ENCODE measurements around the gene MACIR. TPM values are rescaled to one million over a fixed set of nuclear protein-coding genes. Genes with fewer than 3 reads are reported as not detected.
A peak's percentile ranks its signal among the peaks of the same experiment; 100 is the strongest.

Gene MACIR
- total and polyA plus RNA-seq, 12 donors, result 1.9 to 19.9 (median 6.4) TPM

DNA sequence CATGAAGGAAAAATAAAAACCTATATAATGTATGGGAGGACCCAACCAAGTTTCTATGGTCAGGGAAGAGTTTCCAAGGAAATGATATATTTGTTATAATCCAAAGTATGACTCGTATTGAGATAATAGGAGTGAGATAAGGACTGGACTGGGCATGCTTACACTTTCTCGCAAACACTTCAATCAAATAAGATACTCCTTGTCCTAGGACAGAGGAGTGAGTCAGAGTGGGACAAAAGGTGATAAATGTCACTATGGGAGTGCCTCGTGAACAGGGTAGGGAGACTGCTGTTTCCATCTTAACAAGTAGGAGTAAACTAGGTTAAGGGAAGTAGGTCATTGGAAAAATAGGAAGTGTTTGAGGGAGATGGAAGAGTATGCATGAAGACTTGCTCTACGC is 47.2 kb downstream of the MACIR start:
- no peak for TF ChIP-seq POLR2A (IDR thresholded peaks at IDR 0.05)
- TF ChIP-seq, protein P1, sequence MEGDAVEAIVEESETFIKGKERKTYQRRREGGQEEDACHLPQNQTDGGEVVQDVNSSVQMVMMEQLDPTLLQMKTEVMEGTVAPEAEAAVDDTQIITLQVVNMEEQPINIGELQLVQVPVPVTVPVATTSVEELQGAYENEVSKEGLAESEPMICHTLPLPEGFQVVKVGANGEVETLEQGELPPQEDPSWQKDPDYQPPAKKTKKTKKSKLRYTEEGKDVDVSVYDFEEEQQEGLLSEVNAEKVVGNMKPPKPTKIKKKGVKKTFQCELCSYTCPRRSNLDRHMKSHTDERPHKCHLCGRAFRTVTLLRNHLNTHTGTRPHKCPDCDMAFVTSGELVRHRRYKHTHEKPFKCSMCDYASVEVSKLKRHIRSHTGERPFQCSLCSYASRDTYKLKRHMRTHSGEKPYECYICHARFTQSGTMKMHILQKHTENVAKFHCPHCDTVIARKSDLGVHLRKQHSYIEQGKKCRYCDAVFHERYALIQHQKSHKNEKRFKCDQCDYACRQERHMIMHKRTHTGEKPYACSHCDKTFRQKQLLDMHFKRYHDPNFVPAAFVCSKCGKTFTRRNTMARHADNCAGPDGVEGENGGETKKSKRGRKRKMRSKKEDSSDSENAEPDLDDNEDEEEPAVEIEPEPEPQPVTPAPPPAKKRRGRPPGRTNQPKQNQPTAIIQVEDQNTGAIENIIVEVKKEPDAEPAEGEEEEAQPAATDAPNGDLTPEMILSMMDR (IDR thresholded peaks at IDR 0.05), result no peak
- Histone ChIP-seq H3K4me3 (no peak overlapping the region), H3K27ac (no peak overlapping the region), H3K4me1 (replicated peaks in 1 of 2) (no peaks in the 10 kb centered on the region), H3K27me3 (no peaks in the 10 kb centered on the region), H3K36me3 (replicated peaks in 1 of 2) (no peaks in the 10 kb centered on the region), H3K9me3 (replicated peaks in 1 of 3) (no peaks in the 10 kb centered on the region)
- intact Hi-C loops (cut with DNase I), result no loop called here
- 46 to 58% (median 55%) methylated on average over 4 of the region's 4 CpGs for WGBS, 4 donors
- DNase-seq, result peak in 1 of 7 donors; percentile 4

DNA sequence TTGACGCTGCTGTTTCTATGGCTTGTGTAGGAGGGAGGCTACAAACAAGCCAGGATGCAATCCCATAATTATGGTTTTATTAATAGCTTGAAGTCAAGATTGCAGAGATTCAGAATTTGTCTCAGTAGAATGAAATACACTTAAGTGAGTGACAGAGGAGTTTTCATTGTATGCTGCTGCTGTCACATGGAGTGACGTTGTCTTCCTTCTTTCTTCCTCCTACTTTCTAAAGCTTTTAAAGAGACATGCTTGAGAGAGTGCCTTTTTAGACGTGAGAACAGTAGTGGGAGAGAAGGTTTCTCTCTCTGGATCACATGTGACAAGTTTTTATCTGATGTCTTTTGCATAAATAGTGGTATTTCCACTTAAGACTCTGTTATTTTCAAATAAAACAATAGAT is 48.9 kb downstream of the MACIR start:
- H3K36me3 ChIP-seq (replicated peaks in 1 of 2), result no peaks in the 10 kb centered on the region
- H3K9me3 ChIP-seq (replicated peaks in 1 of 3), result no peaks in the 10 kb centered on the region
- H3K4me1 ChIP-seq (replicated peaks in 1 of 2), result no peaks in the 10 kb centered on the region
- TF ChIP-seq POLR2A (IDR thresholded peaks at IDR 0.05), result no peak
- TF ChIP-seq, protein P1 (IDR thresholded peaks at IDR 0.05), result no peak
- no peak overlapping the region for H3K4me3 ChIP-seq
- DNase-seq, result no peak
- H3K27ac ChIP-seq, result no peak overlapping the region
- 62 to 73% (median 71%) methylated on average over 3 of the region's 3 CpGs for WGBS, 4 donors
- no peaks in the 10 kb centered on the region for H3K27me3 ChIP-seq
- intact Hi-C loops (cut with DNase I), result no loop called here

DNA sequence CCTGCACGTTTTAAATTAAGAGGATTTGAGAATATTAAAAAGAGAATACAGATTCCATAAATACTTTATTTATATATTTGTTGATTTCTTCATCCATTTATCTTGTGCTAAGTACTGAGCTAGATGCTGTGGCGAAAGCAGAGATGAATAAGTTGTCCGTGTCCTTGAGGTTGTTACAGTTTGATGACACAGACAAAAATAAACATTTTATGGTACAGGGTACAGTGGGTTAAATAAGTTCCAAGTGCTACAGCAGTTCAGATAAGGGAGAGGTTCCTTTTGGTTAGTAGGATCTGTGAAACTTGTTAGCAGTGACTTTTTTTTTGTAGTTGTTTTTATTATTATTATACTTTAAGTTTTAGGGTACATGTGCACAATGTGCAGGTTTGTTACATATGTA is 50.2 kb downstream of the MACIR start:
- TF ChIP-seq POLR2A (IDR thresholded peaks at IDR 0.05), result no peak
- TF ChIP-seq, protein P1 (IDR thresholded peaks at IDR 0.05), result no peak
- Histone ChIP-seq H3K27ac (no peak overlapping the region), H3K36me3 (replicated peaks in 1 of 2) (no peaks in the 10 kb centered on the region), H3K4me1 (replicated peaks in 1 of 2) (no peaks in the 10 kb centered on the region), H3K9me3 (replicated peaks in 1 of 3) (no peaks in the 10 kb centered on the region), H3K4me3 (no peak overlapping the region), H3K27me3 (no peaks in the 10 kb centered on the region)
- intact Hi-C loops (cut with DNase I), result no loop called here
- 32 to 53% (median 44%) methylated on average over 3 of the region's 3 CpGs for WGBS, 4 donors
- no peak for DNase-seq

DNA sequence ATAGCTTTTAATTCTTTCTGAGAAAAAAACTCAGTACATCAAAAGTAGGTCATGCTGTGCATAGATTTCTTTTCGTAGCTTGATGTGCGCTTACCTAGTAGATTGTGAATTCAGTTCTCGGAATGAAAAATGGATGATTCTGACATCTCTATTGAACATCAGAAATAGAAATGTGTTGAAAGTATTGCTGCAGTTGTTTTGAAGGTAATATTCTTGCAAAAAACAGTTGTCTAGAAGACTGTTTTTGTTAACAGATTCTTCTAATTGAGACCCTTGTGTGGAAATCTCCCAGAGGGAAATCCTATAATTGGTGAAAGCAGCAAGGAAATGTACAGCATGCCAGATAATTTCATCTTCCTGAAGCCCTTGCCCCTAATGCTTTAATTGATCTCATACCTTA is 54.5 kb downstream of the MACIR start:
- intact Hi-C loops (cut with DNase I), result no loop called here
- 73 to 91% (median 85%) methylated on average over 3 of the region's 3 CpGs for WGBS, 4 donors
- Histone ChIP-seq H3K36me3 (replicated peaks in 1 of 2) (no peaks in the 10 kb centered on the region), H3K27ac (no peak overlapping the region), H3K27me3 (no peaks in the 10 kb centered on the region), H3K9me3 (replicated peaks in 1 of 3) (peaks cover 0 to 4% (median 0%) of the 10 kb centered on the region in 3 donors), H3K4me3 (no peak overlapping the region), H3K4me1 (replicated peaks in 1 of 2) (no peaks in the 10 kb centered on the region)
- DNase-seq, result no peak
- TF ChIP-seq, protein P1 (IDR thresholded peaks at IDR 0.05), result no peak
- TF ChIP-seq POLR2A (IDR thresholded peaks at IDR 0.05), result no peak

Measured in adrenal gland (tissue), 12 donors.